PC-3 (cell line): Measurements from ENCODE around the gene RGS4. TPM values are rescaled to one million over a fixed set of nuclear protein-coding genes. Genes with fewer than 3 reads are reported as not detected.

Experiments used
- ATAC-seq: fragments of 200-7000 bp; cut with Tn5 transposase; 2 replicates; pipeline ENCODE4 v1.9.1; 2020; ENCODE audit warnings: mild to moderate bottlenecking, moderate library complexity
- BruUV-seq: library from RNA; stranded (reverse); fragments of 400-500 nt; replicated peaks from 2 replicates; lab custom pipeline; 2021; lab: Mats Ljungman, UMichigan
- CTCF ChIA-PET: fragments of 300-600 bp; sonication (Branson Sonifier 250); formaldehyde crosslinking; loops from one replicate; lab custom pipeline; 2022; ENCODE audit warnings: antibody characterized with exemption; lab: Charles Lee
- POLR2A ChIA-PET: fragments of 300-600 bp; sonication (Branson Sonifier 250); formaldehyde crosslinking; loops from one replicate; lab custom pipeline; 2022; ENCODE audit warnings: antibody characterized with exemption; ENCODE audit not compliant: unreplicated experiment; lab: Charles Lee
- DNase-seq: peaks from one replicate; pipeline ENCODE4 v3.0.0-alpha.2; 2015
- H2AFZ ChIP-seq: fragments of 300-600 bp; sonication (generic); 2 replicates; pipeline ENCODE4 v1.6.0; 2016; ENCODE audit warnings: antibody characterized with exemption, low read length
- H3F3A ChIP-seq: fragments of 300-600 bp; sonication (generic); one replicate; pipeline ENCODE4 v1.6.0; 2017; ENCODE audit warnings: antibody characterized with exemption, low read length, control low read depth, mild to moderate bottlenecking; ENCODE audit not compliant: unreplicated experiment
- H3K27ac ChIP-seq: fragments of 300-600 bp; sonication (generic); 2 replicates; pipeline ENCODE4 v1.5.1; 2016; ENCODE audit warnings: mild to moderate bottlenecking, low read length
- H3K27me3 ChIP-seq: fragments of 300-600 bp; sonication (generic); 2 replicates; pipeline ENCODE4 v1.6.1; 2016; ENCODE audit warnings: low read length, mixed read lengths
- H3K36me3 ChIP-seq: fragments of 300-600 bp; sonication (generic); 2 replicates; pipeline ENCODE4 v1.6.1; 2016; ENCODE audit warnings: low read depth, mixed run types, low read length, mixed read lengths
- H3K4me1 ChIP-seq: fragments of 300-600 bp; sonication (generic); 2 replicates; pipeline ENCODE4 v1.5.1; 2016; ENCODE audit warnings: low read length; ENCODE audit not compliant: insufficient read depth
- H3K4me2 ChIP-seq: fragments of 300-600 bp; sonication (generic); 2 replicates; pipeline ENCODE4 v1.6.0; 2016; ENCODE audit warnings: low read length
- H3K4me3 ChIP-seq: fragments of 300-600 bp; sonication (generic); 2 replicates; pipeline ENCODE4 v1.5.1; 2016; ENCODE audit warnings: mild to moderate bottlenecking, low read length, mixed read lengths
- H3K79me2 ChIP-seq: fragments of 300-600 bp; sonication (generic); 2 replicates; pipeline ENCODE4 v1.6.1; 2017; ENCODE audit warnings: low read length, mixed read lengths
- H3K9ac ChIP-seq: fragments of 300-600 bp; sonication (generic); 2 replicates; pipeline ENCODE4 v1.6.0; 2016; ENCODE audit warnings: mild to moderate bottlenecking, low read length
- H3K9me2 ChIP-seq: fragments of 300-600 bp; sonication (generic); replicated peaks from 2 replicates; pipeline ENCODE4 v1.6.1; 2016; ENCODE audit warnings: mixed run types, low read length, mixed read lengths
- H3K9me3 ChIP-seq: fragments of 300-600 bp; sonication (generic); 2 replicates; pipeline ENCODE4 v1.6.1; 2016; ENCODE audit warnings: low read length, mixed read lengths
- H4K20me1 ChIP-seq: fragments of 300-600 bp; sonication (generic); 2 replicates; pipeline ENCODE4 v1.6.1; 2016; ENCODE audit warnings: low read length, mixed read lengths
- EZH2 ChIP-seq: fragments of 300-600 bp; sonication (generic); IDR thresholded peaks from one replicate; pipeline ENCODE4 v1.6.1; 2017; ENCODE audit warnings: antibody characterized with exemption, mild to moderate bottlenecking, low read length; ENCODE audit not compliant: unreplicated experiment
- EZH2phosphoT487 ChIP-seq: fragments of 300-600 bp; sonication (generic); IDR thresholded peaks from 2 replicates; pipeline ENCODE4 v1.6.1; 2018; ENCODE audit warnings: mild to moderate bottlenecking, antibody characterized with exemption, low read length, borderline replicate concordance
- intact Hi-C: fragments of 100-400 bp; cut with micrococcal nuclease; formaldehyde crosslinking; loops from 2 replicates; pipeline ENCODE4 v1.9.0; 2023
- total RNA-seq: library from RNA; depleted of rRNA; stranded (reverse); fragments of >200 nt; gene quantifications from 2 replicates; pipeline ENCODE4 v1.2.3, GENCODE V29; 2014
- TF ChIP-seq, protein P1 (sequence below): fragments of 300-600 bp; sonication (generic); conservative IDR thresholded peaks from 2 replicates; pipeline ENCODE4 v1.5.1; 2017; ENCODE audit warnings: antibody characterized with exemption, low read depth, mild to moderate bottlenecking, low read length

The RGS4 gene
- total RNA-seq, 1 experiment from 2014 or later, result 6.0 TPM

DNA sequence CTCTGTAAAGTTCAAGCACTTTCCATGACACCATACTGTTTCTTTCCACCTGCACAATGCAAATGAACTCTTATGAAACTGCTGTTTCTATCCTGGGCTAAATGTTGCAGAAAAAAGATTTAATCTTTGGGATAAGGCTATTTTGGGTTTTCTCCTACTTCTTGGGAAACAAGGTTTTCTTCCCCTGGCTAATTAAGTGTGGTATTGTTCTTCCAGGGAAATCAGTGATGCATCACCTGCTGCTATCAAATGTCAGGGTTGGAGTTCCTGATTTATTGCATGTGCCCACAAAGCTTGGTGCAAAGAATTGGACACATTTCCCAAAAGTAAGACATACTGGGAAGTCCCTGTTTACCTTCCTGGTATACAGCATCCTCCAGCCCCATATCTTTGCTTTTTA lies 6.0 kb upstream of the RGS4 start:
- intact Hi-C loops, result no loop called here
- Histone ChIP-seq H3K79me2 (no peaks in the 10 kb centered on the region), H3K36me3 (no peaks in the 10 kb centered on the region), H3K9me3 (no peaks in the 10 kb centered on the region), H3K4me3 (no peak overlapping the region), H2AFZ (no peak overlapping the region), H3K4me1 (0 out of 2 replicates have a peak, but pooled peaks cover 4% of the 10 kb centered on the region), H3F3A (no peaks in the 10 kb centered on the region), H3K27me3 (no peaks in the 10 kb centered on the region), H3K9ac (no peak overlapping the region), H4K20me1 (no peaks in the 10 kb centered on the region), H3K27ac (no peak overlapping the region), H3K4me2 (no peak overlapping the region), H3K9me2 (no peaks in the 10 kb centered on the region)
- TF ChIP-seq EZH2, result no peak
- no peak for TF ChIP-seq EZH2phosphoT487
- TF ChIP-seq, protein P1, sequence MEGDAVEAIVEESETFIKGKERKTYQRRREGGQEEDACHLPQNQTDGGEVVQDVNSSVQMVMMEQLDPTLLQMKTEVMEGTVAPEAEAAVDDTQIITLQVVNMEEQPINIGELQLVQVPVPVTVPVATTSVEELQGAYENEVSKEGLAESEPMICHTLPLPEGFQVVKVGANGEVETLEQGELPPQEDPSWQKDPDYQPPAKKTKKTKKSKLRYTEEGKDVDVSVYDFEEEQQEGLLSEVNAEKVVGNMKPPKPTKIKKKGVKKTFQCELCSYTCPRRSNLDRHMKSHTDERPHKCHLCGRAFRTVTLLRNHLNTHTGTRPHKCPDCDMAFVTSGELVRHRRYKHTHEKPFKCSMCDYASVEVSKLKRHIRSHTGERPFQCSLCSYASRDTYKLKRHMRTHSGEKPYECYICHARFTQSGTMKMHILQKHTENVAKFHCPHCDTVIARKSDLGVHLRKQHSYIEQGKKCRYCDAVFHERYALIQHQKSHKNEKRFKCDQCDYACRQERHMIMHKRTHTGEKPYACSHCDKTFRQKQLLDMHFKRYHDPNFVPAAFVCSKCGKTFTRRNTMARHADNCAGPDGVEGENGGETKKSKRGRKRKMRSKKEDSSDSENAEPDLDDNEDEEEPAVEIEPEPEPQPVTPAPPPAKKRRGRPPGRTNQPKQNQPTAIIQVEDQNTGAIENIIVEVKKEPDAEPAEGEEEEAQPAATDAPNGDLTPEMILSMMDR, result no peak
- no TSS peak for BruUV-seq
- DNase-seq, result no peak
- ChIA-PET POLR2A (no interaction called here), CTCF (interaction anchor here (0.7 kb wide), 1 partner anchor 124 kb away, joined by 3 read pairs; no protein-coding TSS in a partner anchor)
- no peak for ATAC-seq

DNA sequence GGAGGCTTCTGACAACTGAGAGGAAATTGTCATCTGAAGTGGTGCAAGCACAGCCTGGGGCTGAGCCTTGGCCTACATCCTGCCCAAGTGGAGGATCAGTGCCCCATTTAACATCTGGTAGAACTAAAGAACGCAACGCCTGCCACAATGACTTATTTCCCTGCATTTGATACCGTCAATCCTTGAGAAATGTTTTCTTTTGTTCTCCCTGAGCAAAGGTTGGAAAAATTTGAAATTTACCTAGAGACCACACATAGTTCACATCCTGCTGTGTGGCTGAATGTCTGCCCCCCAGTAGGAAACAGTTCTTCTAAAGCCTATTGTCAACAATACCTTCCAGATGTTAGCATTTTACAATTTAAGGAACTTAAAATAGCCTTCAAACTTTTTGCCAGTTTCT lies 5.6 kb upstream of the RGS4 start:
- H3K79me2 ChIP-seq, result no peaks in the 10 kb centered on the region
- no peak overlapping the region for H3K9ac ChIP-seq
- no peaks in the 10 kb centered on the region for H3K9me3 ChIP-seq
- peaks cover 6% of the 10 kb centered on the region for H3K4me1 ChIP-seq
- no TSS peak for BruUV-seq
- H3K4me3 ChIP-seq, result no peak overlapping the region
- no peak overlapping the region for H3K4me2 ChIP-seq
- H3K27me3 ChIP-seq, result no peaks in the 10 kb centered on the region
- no peak for DNase-seq
- no peak overlapping the region for H2AFZ ChIP-seq
- H3K36me3 ChIP-seq, result no peaks in the 10 kb centered on the region
- H4K20me1 ChIP-seq, result no peaks in the 10 kb centered on the region
- ATAC-seq, result no peak
- intact Hi-C loops, result no loop called here
- ChIA-PET POLR2A (no interaction called here), CTCF (no interaction called here)
- no peak overlapping the region for H3K27ac ChIP-seq
- H3F3A ChIP-seq, result no peaks in the 10 kb centered on the region
- TF ChIP-seq EZH2phosphoT487 (no peak), EZH2 (no peak)
- TF ChIP-seq, protein P1, result no peak
- H3K9me2 ChIP-seq, result no peaks in the 10 kb centered on the region

DNA sequence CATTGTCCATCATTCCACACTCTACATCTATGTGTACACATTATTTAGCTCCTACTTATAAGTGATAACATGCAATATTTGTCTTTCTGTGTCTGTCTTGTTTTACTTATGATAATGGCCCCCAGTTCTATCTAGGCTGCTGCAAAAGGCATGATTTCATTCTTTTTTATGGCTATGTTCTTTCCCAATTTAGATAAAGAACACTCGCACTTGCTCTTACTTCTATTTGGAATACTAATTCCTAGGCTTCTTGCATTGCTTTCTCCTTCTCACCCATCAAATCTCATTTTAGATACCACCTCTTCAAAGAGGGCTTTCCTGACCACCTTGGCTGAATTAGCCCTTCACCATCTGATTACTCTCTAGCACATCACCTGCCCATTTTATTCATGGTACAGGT lies 3.0 kb upstream of the RGS4 start:
- ChIA-PET CTCF (no interaction called here), POLR2A (no interaction called here)

More for the DNA sequence above, 3.0 kb upstream of the RGS4 start:
- ATAC-seq (no peak), DNase-seq (no peak)
- intact Hi-C loops, result no loop called here
- no peak for TF ChIP-seq EZH2
- no peak for TF ChIP-seq EZH2phosphoT487
- TF ChIP-seq, protein P1, result no peak
- Histone ChIP-seq H3K4me3 (no peak overlapping the region), H3K36me3 (no peaks in the 10 kb centered on the region), H3K79me2 (no peaks in the 10 kb centered on the region), H3K27me3 (no peaks in the 10 kb centered on the region), H2AFZ (no peak overlapping the region), H3K9ac (no peak overlapping the region), H3K9me3 (no peaks in the 10 kb centered on the region), H4K20me1 (no peaks in the 10 kb centered on the region), H3K27ac (no peak overlapping the region), H3F3A (no peaks in the 10 kb centered on the region), H3K9me2 (no peaks in the 10 kb centered on the region), H3K4me2 (no peak overlapping the region), H3K4me1 (peaks cover 16% of the 10 kb centered on the region)
- no TSS peak for BruUV-seq
